B cell (primary cell): ENCODE data around the gene ITGA6. TPM values are rescaled to one million over a fixed set of nuclear protein-coding genes. Genes with fewer than 3 reads are reported as not detected.

ENCODE experiments used
- ATAC-seq: fragments of 200-7000 bp; cut with Tn5 transposase; one replicate; pipeline ENCODE4 v1.10.0; 2021; ENCODE audit warnings: low read depth, mild to moderate bottlenecking, moderate number of reproducible peaks, moderate library complexity
- CTCF ChIA-PET: fragments of 350-600 bp; sonication (Branson Sonifier 250); formaldehyde crosslinking; loops from one replicate; lab custom pipeline; 2021; ENCODE audit warnings: antibody characterized with exemption, inconsistent platforms; lab: Charles Lee
- POLR2A ChIA-PET: fragments of 350-600 bp; sonication (Branson Sonifier 250); formaldehyde crosslinking; loops from one replicate; lab custom pipeline; 2021; ENCODE audit warnings: antibody characterized with exemption; lab: Charles Lee
- DNase-seq: peaks from one replicate; pipeline ENCODE4 v3.0.0; 2013
- H2AFZ ChIP-seq: 2 replicates; pipeline ENCODE4 v1.6.1; 2012; ENCODE audit warnings: mild to moderate bottlenecking, low read depth, low read length; ENCODE audit not compliant: insufficient read depth, poor library complexity, severe bottlenecking
- H3K27ac ChIP-seq, 2 donors: 1 replicate in 1 of 2; 2 replicates in 1 of 2; pipeline ENCODE4 v1.5.1; 2012 to 2013; ENCODE audit warnings: low read length in 2 of 2, mild to moderate bottlenecking in 2 of 2, moderate library complexity in 1 of 2
- H3K27me3 ChIP-seq, 4 experiments: fragments of 200-600 bp in 1 of 4; sonication (generic) in 1 of 4; replicated peaks in 1 of 4; 1 replicate in 2 of 4; 2 replicates in 2 of 4; pipeline versions ENCODE4 v1.6.1 to v1.7.0; 2013 to 2016; ENCODE audit warnings: low read length in 3 of 4, mild to moderate bottlenecking in 2 of 4, mixed read lengths in 1 of 4, moderate library complexity in 1 of 4; ENCODE audit not compliant: insufficient read depth in 4 of 4, control insufficient read depth in 3 of 4; ENCODE audit errors: control extremely low read depth in 1 of 4
- H3K36me3 ChIP-seq, 2 experiments: replicated peaks in 1 of 2; 1 replicate in 1 of 2; 2 replicates in 1 of 2; pipeline versions ENCODE4 v1.6.1 to v1.7.1; 2013; ENCODE audit warnings: low read length in 1 of 2; ENCODE audit not compliant: insufficient read depth in 2 of 2, control insufficient read depth in 1 of 2; ENCODE audit errors: control extremely low read depth in 1 of 2, extremely low read depth in 1 of 2
- H3K4me1 ChIP-seq, 2 donors: fragments of 200-600 bp in 1 of 2; sonication (generic) in 1 of 2; 1 replicate in 1 of 2; 2 replicates in 1 of 2; pipeline versions ENCODE4 v1.5.1 to v1.6.1; 2013 to 2017; ENCODE audit warnings: low read length in 2 of 2; ENCODE audit not compliant: control insufficient read depth in 2 of 2, insufficient read depth in 2 of 2
- H3K4me2 ChIP-seq: replicated peaks from 2 replicates; pipeline ENCODE3; 2012; ENCODE audit warnings: mild to moderate bottlenecking, low read depth, low read length; ENCODE audit not compliant: poor library complexity, severe bottlenecking
- H3K4me3 ChIP-seq, 5 experiments: fragments of 200-600 bp in 1 of 5; sonication (generic) in 1 of 5; 1 replicate in 3 of 5; 2 replicates in 2 of 5; pipeline versions ENCODE4 v1.5.1 to v1.7.0; 2011 to 2016; ENCODE audit warnings: low read length in 4 of 5, mild to moderate bottlenecking in 4 of 5, low read depth in 2 of 5, control low read depth in 1 of 5, moderate library complexity in 1 of 5; ENCODE audit not compliant: insufficient read depth in 1 of 5; ENCODE audit errors: control extremely low read depth in 1 of 5, extremely low read depth in 1 of 5
- H3K79me2 ChIP-seq: fragments of 200-600 bp; sonication (generic); one replicate; pipeline ENCODE4 v1.6.0; 2016; ENCODE audit warnings: low read length; ENCODE audit not compliant: control insufficient read depth, insufficient read depth
- H3K9ac ChIP-seq: fragments of 200-600 bp; sonication (generic); 2 replicates; pipeline ENCODE4 v1.6.1; 2017; ENCODE audit warnings: mild to moderate bottlenecking, low read length, moderate library complexity
- H3K9me3 ChIP-seq, 3 donors: one replicate each; pipeline versions ENCODE4 v1.6.1 to v1.7.1; 2013; ENCODE audit warnings: low read length in 2 of 3; ENCODE audit not compliant: control insufficient read depth in 2 of 3, insufficient read depth in 1 of 3; ENCODE audit errors: control extremely low read depth in 1 of 3
- H4K20me1 ChIP-seq: 2 replicates; pipeline ENCODE4 v1.6.0; 2012; ENCODE audit warnings: mild to moderate bottlenecking, low read length; ENCODE audit not compliant: insufficient read depth, control insufficient read depth, poor library complexity, severe bottlenecking
- H3K27ac Mint-ChIP-seq: one replicate; pipeline ENCODE4 v1.8.0; 2021; ENCODE audit warnings: mixed read lengths
- H3K27me3 Mint-ChIP-seq: one replicate; pipeline ENCODE4 v1.8.0; 2021; ENCODE audit warnings: mixed read lengths
- H3K4me1 Mint-ChIP-seq: one replicate; pipeline ENCODE4 v1.8.0; 2021; ENCODE audit warnings: mixed read lengths
- H3K4me3 Mint-ChIP-seq: one replicate; pipeline ENCODE4 v1.8.0; 2021; ENCODE audit warnings: mixed read lengths
- H3K9me3 Mint-ChIP-seq: one replicate; pipeline ENCODE4 v1.8.0; 2022; ENCODE audit warnings: mixed read lengths; ENCODE audit not compliant: insufficient read depth
- CTCF ChIP-seq: fragments of 200-600 bp; IDR thresholded peaks from one replicate; pipeline ENCODE4 v1.8.0; 2022; ENCODE audit warnings: antibody characterized with exemption, mild to moderate bottlenecking
- EZH2 ChIP-seq: IDR thresholded peaks from 2 replicates; pipeline ENCODE4 v1.6.1; 2012; ENCODE audit warnings: borderline replicate concordance, low read depth, mild to moderate bottlenecking, moderate library complexity, low read length; ENCODE audit not compliant: insufficient read depth, poor library complexity, severe bottlenecking
- WGBS: methylation state at CpG from one replicate; pipeline ENCODE4 v1.1.5; 2013; ENCODE audit warnings: missing lambda C conversion rate; ENCODE audit not compliant: insufficient coverage; 5-methylcytosine and 5-hydroxymethylcytosine counted together
- intact Hi-C: fragments of 100-400 bp; cut with micrococcal nuclease; formaldehyde crosslinking; loops from one replicate; pipeline ENCODE4 v1.10.0; 2022
- polyA plus RNA-seq: library from polyadenylated mRNA; depleted of rRNA; stranded (reverse); fragments of >200 nt; gene quantifications from 2 replicates; pipeline ENCODE4 v1.2.3, GENCODE V29; 2012
- total RNA-seq, 2 donors: library from RNA; stranded (reverse); fragments of 120-200 nt in 1 of 2; gene quantifications; 1 replicate in 1 of 2; 2 replicates in 1 of 2; pipeline versions ENCODE4 v1.2.3 to v1.2.4, GENCODE V29; 2013 to 2022

The ITGA6 gene
- total and polyA plus RNA-seq, 2 donors (not counting 1 experiment from before 2014, with no cell fraction given): 0.17 to 0.98 TPM

GRCh38 chr2:172438741-172439508 is 11.5 kb downstream of the ITGA6 start:
- no peak overlapping the region for H3K4me3 ChIP-seq
- H4K20me1 ChIP-seq: no peaks in the 10 kb centered on the region
- intact Hi-C loops: loop anchor here (10.0 kb wide), 2 partner anchors 116 to 334 kb away; partner anchors contain the start of genes DLX2 and PDK1
- Mint-ChIP-seq H3K4me1 (peaks cover 5% of the 10 kb centered on the region), H3K4me3 (no peak overlapping the region), H3K9me3 (no peaks in the 10 kb centered on the region), H3K27ac (no peak overlapping the region), H3K27me3 (peaks cover 22% of the 10 kb centered on the region)
- TF ChIP-seq EZH2 (no peak), CTCF (no peak)
- H3K36me3 ChIP-seq: no peaks in the 10 kb centered on the region
- no peaks in the 10 kb centered on the region for H3K9me3 ChIP-seq
- WGBS: 93% methylated on average over 8 of the region's 8 CpGs
- peaks cover 22 to 25% of the 10 kb centered on the region in 2 donors for H3K4me1 ChIP-seq
- no peak for ATAC-seq
- peaks cover 0 to 7% (median under 1%) of the 10 kb centered on the region in 4 experiments for H3K27me3 ChIP-seq
- H3K9ac ChIP-seq: no peak overlapping the region
- H2AFZ ChIP-seq: no peak overlapping the region
- ChIA-PET POLR2A (no interaction called here), CTCF (interaction anchor here (1.0 to 1.2 kb wide), 2 partner anchors 23 to 27 kb away, joined by 3 to 8 read pairs; no protein-coding TSS in a partner anchor)
- no peak for DNase-seq
- H3K27ac ChIP-seq: no peak overlapping the region
- H3K4me2 ChIP-seq: no peak overlapping the region
- H3K79me2 ChIP-seq: no peaks in the 10 kb centered on the region

GRCh38 chr2:172439509-172439860 is 12.1 kb downstream of the ITGA6 start:
- Histone ChIP-seq H3K4me2 (no peak overlapping the region), H3K27me3 (peaks cover 0 to 3% (median 0%) of the 10 kb centered on the region in 4 experiments), H3K9me3 (no peaks in the 10 kb centered on the region), H3K79me2 (no peaks in the 10 kb centered on the region), H3K36me3 (no peaks in the 10 kb centered on the region), H4K20me1 (no peaks in the 10 kb centered on the region), H3K27ac (no peak overlapping the region), H3K4me3 (no peak overlapping the region), H2AFZ (no peak overlapping the region), H3K9ac (no peak overlapping the region), H3K4me1 (peaks cover 20 to 23% of the 10 kb centered on the region in 2 donors)
- H3K4me1 Mint-ChIP-seq: peaks cover 5% of the 10 kb centered on the region
- no peaks in the 10 kb centered on the region for H3K9me3 Mint-ChIP-seq
- no peak for ATAC-seq
- H3K27me3 Mint-ChIP-seq: peaks cover 22% of the 10 kb centered on the region
- no peak for TF ChIP-seq EZH2
- no peak for TF ChIP-seq CTCF
- no peak overlapping the region for H3K4me3 Mint-ChIP-seq
- WGBS: 83% methylated on average over 1 of the region's 2 CpGs
- intact Hi-C loops: loop anchor here (10.0 kb wide), 2 partner anchors 115 to 335 kb away; partner anchors contain the start of genes DLX2 and PDK1
- no peak for DNase-seq
- H3K27ac Mint-ChIP-seq: no peak overlapping the region
- POLR2A ChIA-PET: no interaction called here
- CTCF ChIA-PET: no interaction called here
